ENCODE results near the gene SMCO3.
A peak's percentile ranks its signal among the peaks of the same experiment; 100 is the strongest.

The SMCO3 gene

DNA sequence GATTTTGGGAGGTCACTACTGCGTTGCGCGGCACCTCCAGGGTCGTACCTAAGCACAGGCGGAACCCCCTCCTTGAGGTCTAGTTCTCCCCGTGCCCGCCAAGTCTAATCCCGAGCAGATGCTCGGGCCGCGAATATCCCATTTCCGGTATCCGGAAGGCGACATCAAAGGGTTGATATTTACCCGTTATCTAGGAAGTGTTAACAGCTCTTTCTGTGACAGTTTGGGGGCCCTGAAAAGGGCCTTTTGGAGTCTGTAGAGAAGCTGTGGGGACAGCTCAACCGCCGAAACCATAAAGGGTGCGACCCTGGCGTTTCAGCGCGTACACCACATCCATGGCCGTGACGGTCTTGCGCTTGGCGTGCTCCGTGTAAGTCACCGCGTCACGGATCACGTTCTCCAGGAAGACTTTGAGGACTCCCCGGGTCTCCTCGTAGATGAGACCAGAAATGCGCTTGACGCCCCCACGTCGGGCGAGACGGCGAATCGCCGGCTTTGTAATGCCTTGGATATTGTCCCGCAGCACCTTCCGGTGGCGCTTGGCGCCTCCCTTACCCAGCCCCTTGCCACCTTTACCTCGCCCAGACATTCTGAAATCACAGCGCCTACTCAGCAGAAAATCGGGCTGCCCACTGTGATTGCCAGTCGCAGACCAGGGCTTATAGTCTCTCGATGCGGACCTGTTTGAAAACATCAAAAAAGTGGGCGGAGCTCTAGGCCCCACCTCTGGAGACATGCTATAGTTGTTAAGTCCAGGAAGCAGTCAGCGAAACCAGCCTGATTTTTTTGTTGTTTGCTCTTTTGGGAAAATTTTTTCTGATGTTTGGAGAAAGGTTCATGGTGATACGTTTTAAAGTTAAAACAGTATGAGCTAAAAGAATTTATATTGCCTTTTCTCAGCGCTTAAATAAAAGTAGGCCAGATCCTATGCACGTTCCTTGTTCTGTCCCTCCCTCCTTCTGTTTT lies 43.2 kb downstream of the SMCO3 start:
- DNase-seq (ENCODE audit: low spot score): peak; percentile 84
- TF ChIP-seq, protein P1, sequence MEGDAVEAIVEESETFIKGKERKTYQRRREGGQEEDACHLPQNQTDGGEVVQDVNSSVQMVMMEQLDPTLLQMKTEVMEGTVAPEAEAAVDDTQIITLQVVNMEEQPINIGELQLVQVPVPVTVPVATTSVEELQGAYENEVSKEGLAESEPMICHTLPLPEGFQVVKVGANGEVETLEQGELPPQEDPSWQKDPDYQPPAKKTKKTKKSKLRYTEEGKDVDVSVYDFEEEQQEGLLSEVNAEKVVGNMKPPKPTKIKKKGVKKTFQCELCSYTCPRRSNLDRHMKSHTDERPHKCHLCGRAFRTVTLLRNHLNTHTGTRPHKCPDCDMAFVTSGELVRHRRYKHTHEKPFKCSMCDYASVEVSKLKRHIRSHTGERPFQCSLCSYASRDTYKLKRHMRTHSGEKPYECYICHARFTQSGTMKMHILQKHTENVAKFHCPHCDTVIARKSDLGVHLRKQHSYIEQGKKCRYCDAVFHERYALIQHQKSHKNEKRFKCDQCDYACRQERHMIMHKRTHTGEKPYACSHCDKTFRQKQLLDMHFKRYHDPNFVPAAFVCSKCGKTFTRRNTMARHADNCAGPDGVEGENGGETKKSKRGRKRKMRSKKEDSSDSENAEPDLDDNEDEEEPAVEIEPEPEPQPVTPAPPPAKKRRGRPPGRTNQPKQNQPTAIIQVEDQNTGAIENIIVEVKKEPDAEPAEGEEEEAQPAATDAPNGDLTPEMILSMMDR (conservative IDR thresholded peaks at IDR 0.05; ENCODE audit: low read depth): no peak
- peak overlapping the region; percentile 91 for H3K27ac ChIP-seq
- CTCF ChIA-PET: interaction anchor here (0.5 to 1.2 kb wide), 4 partner anchors 13 to 1492 kb away, joined by 3 to 4 read pairs (median 3); no protein-coding TSS in a partner anchor
- POLR2A ChIA-PET (ENCODE audit: low non-redundant PET): interaction anchor here (1.1 to 1.3 kb wide), 3 partner anchors 14 to 33 kb away, joined by 4 to 5 read pairs (median 5); partner anchors contain the start of gene C12orf60

DNA sequence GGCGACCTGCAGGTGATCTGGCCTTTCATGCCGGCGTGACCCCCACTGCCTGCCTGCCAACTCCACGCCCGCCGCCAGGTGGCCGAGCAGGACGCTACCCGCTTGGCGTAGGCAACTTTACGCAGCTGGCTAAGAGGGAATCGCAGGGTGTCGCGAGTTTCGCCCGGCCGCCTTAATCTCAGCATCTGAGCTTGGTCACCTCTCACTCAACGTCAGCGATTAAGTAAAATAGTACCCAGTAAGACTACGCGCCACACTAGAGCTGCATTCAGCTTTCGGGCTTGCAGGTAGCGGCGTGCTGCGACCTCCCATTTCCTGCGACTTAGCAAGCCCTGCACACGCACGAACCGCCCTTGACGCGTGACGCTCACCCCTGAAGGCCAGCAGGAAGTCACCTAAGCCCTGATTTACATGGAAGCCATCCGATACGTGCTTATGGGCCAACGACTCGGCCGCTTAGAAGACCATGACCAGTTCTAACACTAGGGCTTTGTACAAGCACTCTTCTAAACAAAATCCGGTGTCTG lies 44.0 kb downstream of the SMCO3 start:
- ChIA-PET CTCF (interaction anchor here (0.6 to 1.2 kb wide), 4 partner anchors 12 to 507 kb away, joined by 3 to 5 read pairs (median 4); no protein-coding TSS in a partner anchor), POLR2A (ENCODE audit: low non-redundant PET) (interaction anchor here (0.7 to 1.3 kb wide), 5 partner anchors 14 to 638 kb away, joined by 3 to 5 read pairs (median 4); partner anchors contain the start of gene C12orf60)
- TF ChIP-seq, protein P1 (conservative IDR thresholded peaks at IDR 0.05; ENCODE audit: low read depth): peak; percentile 64
- H3K27ac ChIP-seq: peak overlapping the region; percentile 91
- peak; percentile 64 for DNase-seq (ENCODE audit: low spot score)

DNA sequence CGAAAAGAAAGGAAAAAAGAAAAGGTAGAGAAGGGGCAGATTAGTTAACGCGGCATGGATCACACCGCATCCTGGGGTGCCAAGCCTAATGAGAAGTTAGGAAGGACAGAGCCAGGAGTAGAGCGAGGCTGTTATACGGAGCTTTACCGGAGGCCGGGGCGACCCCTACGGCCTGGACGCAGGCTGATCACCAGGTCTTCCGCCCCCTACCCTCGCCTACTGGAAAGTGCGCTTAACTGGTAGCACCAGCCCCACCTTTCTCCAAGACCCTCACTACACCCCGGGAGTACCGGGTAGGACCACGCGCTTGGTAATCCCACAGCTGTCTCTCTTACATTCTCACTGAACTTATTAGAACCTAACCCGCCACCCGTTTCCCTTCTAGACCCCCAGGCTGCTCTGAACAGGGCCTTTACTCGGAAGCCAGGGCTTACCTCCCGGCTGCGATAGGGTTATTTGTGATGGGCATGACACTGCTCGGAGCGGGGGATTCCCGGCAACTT lies 44.5 kb downstream of the SMCO3 start:
- ChIA-PET CTCF (interaction anchor here (0.6 to 1.2 kb wide), 5 partner anchors 36 to 507 kb away, joined by 4 to 5 read pairs (median 4); no protein-coding TSS in a partner anchor), POLR2A (ENCODE audit: low non-redundant PET) (interaction anchor here (0.7 to 1.3 kb wide), 5 partner anchors 15 to 639 kb away, joined by 3 to 5 read pairs (median 4); partner anchors contain the start of gene C12orf60)
- H3K27ac ChIP-seq: peak overlapping the region; percentile 91
- DNase-seq (ENCODE audit: low spot score): no peak
- TF ChIP-seq, protein P1 (conservative IDR thresholded peaks at IDR 0.05; ENCODE audit: low read depth): no peak

DNA sequence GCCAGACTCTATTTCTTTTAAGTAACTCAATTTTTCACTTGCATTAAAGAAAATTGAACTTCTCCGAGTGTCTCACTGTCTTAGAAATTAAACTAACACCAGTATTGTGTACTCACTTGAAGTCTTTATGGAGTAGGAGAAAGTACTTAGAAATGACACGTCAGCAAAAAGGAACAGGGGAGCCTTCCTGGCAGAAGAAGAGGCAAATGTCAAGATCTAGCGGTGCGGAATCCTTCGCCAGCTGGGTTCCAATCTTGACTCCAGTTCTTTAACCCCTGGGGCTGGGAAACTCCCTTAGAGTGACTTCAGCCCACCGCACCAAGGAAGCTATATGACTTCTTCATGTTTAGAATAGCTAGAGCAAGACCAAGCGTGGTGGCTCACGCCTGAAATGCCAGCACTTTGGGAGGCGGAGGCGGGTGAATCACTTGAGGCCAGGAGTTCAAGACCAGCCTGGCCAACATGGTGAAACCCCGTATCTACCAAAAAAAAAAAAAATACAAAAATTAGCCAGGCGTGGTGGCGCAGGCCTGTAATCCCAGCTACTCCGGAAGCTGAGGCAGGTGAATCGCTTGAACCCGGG lies 45.1 kb downstream of the SMCO3 start:
- TF ChIP-seq, protein P1 (conservative IDR thresholded peaks at IDR 0.05; ENCODE audit: low read depth): no peak
- DNase-seq (ENCODE audit: low spot score): no peak
- H3K27ac ChIP-seq: peak overlapping the region; percentile 91
- POLR2A ChIA-PET (ENCODE audit: low non-redundant PET): interaction anchor here (0.7 kb wide), 1 partner anchor 1617 kb away, joined by 3 read pairs; no protein-coding TSS in a partner anchor
- CTCF ChIA-PET: interaction anchor here (0.6 to 1.2 kb wide), 3 partner anchors 36 to 227 kb away, joined by 4 read pairs; no protein-coding TSS in a partner anchor

DNA sequence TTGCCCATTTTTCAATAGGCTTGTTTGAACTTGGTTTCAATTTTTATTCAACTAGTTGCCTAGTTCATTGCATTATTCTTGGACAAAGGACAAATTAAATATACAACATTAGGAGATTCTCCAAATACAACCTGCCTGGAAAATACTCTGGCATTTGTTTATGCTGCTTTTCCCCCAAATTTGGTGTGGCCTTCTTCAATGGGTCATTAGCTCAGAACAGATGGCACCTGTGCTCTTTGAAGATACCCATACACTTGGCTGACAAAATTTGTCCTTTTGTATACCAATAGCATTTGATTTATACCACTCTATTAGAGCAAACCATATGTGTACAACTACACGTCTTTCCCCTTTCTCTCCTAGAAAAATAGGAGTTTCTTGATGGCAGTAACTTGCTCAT lies 46.4 kb downstream of the SMCO3 start:
- no peak for DNase-seq (ENCODE audit: low spot score)
- POLR2A ChIA-PET (ENCODE audit: low non-redundant PET): no interaction called here
- H3K27ac ChIP-seq: no peak overlapping the region
- TF ChIP-seq, protein P1 (conservative IDR thresholded peaks at IDR 0.05; ENCODE audit: low read depth): no peak
- CTCF ChIA-PET: no interaction called here
